Activated CD4-positive, alpha-beta T cell treated with anti-CD3 and anti-CD28 coated beads, Interleukin-2, amount 10 ng/mL, durations not matched to agents 7 days and 5 days (primary cell): ENCODE results near the gene TBX21. TPM values are rescaled to one million over a fixed set of nuclear protein-coding genes. Genes with fewer than 3 reads are reported as not detected.
"Not testable (repeated sequence)": the region's sequence is repeated elsewhere in the genome, so short reads cannot be mapped to it uniquely, and the experiment has no call there.

Experiments used
- CTCF ChIA-PET: fragments of 350-600 bp; sonication (Branson Sonifier 250); formaldehyde crosslinking; loops from one replicate; lab custom pipeline; 2021; ENCODE audit warnings: antibody characterized with exemption; lab: Charles Lee
- POLR2A ChIA-PET: fragments of 350-600 bp; sonication (Branson Sonifier 250); formaldehyde crosslinking; loops from one replicate; lab custom pipeline; 2021; ENCODE audit warnings: antibody characterized with exemption; lab: Charles Lee
- DNase-seq: peaks from one replicate; pipeline ENCODE4 v3.0.0-alpha.2; 2020
- H3K27ac Mint-ChIP-seq: one replicate; pipeline ENCODE4 v1.8.0; 2021; ENCODE audit warnings: mild to moderate bottlenecking, moderate library complexity, mixed read lengths
- H3K27me3 Mint-ChIP-seq: one replicate; pipeline ENCODE4 v1.8.0; 2021; ENCODE audit warnings: mixed read lengths
- H3K36me3 Mint-ChIP-seq: one replicate; pipeline ENCODE4 v1.8.0; 2021; ENCODE audit warnings: low read depth, mixed read lengths
- H3K4me1 Mint-ChIP-seq: one replicate; pipeline ENCODE4 v1.8.0; 2021; ENCODE audit warnings: mixed read lengths
- H3K4me3 Mint-ChIP-seq: one replicate; pipeline ENCODE4 v1.8.0; 2021; ENCODE audit warnings: mild to moderate bottlenecking, moderate library complexity, mixed read lengths
- H3K9me3 Mint-ChIP-seq: one replicate; pipeline ENCODE4 v1.8.0; 2021; ENCODE audit warnings: mixed read lengths
- total RNA-seq, 2 experiments: library from RNA; stranded (reverse); gene quantifications; one replicate each; pipeline ENCODE4 v1.2.3, GENCODE V29; 2021

TBX21 gene
- total RNA-seq, 2 experiments from 2014 or later: 13.8 to 16.0 TPM

DNA sequence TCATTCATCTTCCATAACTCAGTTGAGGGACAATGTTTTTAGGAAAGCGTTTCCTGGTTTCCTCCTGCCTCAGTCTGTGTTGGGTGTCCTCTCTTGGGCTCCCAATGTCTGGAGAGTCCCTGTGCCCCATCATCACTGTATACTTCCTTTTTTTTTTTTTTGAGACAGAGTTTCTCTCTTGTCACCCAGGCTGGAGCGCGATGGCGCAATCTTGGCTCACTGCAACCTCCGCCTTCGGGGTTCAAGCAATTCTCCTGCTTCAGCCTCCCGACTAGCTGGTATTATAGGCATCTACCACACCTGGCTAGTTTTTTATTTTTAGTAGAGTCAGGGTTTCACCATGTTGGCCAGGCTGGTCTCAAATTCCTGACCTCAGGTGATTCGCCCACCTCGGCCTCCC is 40.6 kb downstream of the TBX21 start:
- H3K36me3 Mint-ChIP-seq, POLR2A ChIA-PET, H3K4me3 Mint-ChIP-seq, DNase-seq, H3K4me1 Mint-ChIP-seq, H3K27ac Mint-ChIP-seq: not testable (repeated sequence)
- peaks cover 21% of the 10 kb centered on the region for H3K27me3 Mint-ChIP-seq
- CTCF ChIA-PET: interaction anchor here (0.9 kb wide), 1 partner anchor 12 kb away, joined by 3 read pairs; no protein-coding TSS in a partner anchor
- H3K9me3 Mint-ChIP-seq: peaks cover 12% of the 10 kb centered on the region

- peaks cover 25% of the 10 kb centered on the region for H3K27me3 Mint-ChIP-seq
- peaks cover 8% of the 10 kb centered on the region for H3K9me3 Mint-ChIP-seq
- CTCF ChIA-PET: interaction anchor here (0.9 kb wide), 1 partner anchor 11 kb away, joined by 3 read pairs; no protein-coding TSS in a partner anchor
- H3K27ac Mint-ChIP-seq: no peak overlapping the region
- H3K4me3 Mint-ChIP-seq: no peak overlapping the region
- no peaks in the 10 kb centered on the region for H3K36me3 Mint-ChIP-seq
- H3K4me1 Mint-ChIP-seq: no peaks in the 10 kb centered on the region
- no peak for DNase-seq
- POLR2A ChIA-PET: no interaction called here
Observed at GRCh38 chr17:47774331-47774730, 41.3 kb downstream of the TBX21 start.

GRCh38 chr17:47774987-47775580 is 42.0 kb downstream of the TBX21 start:
- POLR2A ChIA-PET: no interaction called here
- H3K4me1 Mint-ChIP-seq: no peaks in the 10 kb centered on the region

GRCh38 chr17:47776330-47777197 is 43.5 kb downstream of the TBX21 start:
- ChIA-PET CTCF (interaction anchor here (0.5 kb wide), 1 partner anchor 43 kb away, joined by 3 read pairs; no protein-coding TSS in a partner anchor), POLR2A (no interaction called here)
- Mint-ChIP-seq H3K36me3 (no peaks in the 10 kb centered on the region), H3K9me3 (no peaks in the 10 kb centered on the region), H3K27me3 (peaks cover 31% of the 10 kb centered on the region), H3K4me1 (no peaks in the 10 kb centered on the region), H3K4me3 (no peak overlapping the region), H3K27ac (no peak overlapping the region)
- peak; percentile 52 for DNase-seq

More at GRCh38 chr17:47774987-47775580, 42.0 kb downstream of the TBX21 start:
- H3K27me3 Mint-ChIP-seq: peaks cover 29% of the 10 kb centered on the region
- CTCF ChIA-PET: no interaction called here
- H3K27ac Mint-ChIP-seq: no peak overlapping the region
- no peaks in the 10 kb centered on the region for H3K36me3 Mint-ChIP-seq
- no peak overlapping the region for H3K4me3 Mint-ChIP-seq
- DNase-seq: no peak
- peaks cover 7% of the 10 kb centered on the region for H3K9me3 Mint-ChIP-seq

- Mint-ChIP-seq H3K9me3 (no peaks in the 10 kb centered on the region), H3K4me1 (no peaks in the 10 kb centered on the region), H3K36me3 (no peaks in the 10 kb centered on the region), H3K27me3 (peaks cover 38% of the 10 kb centered on the region), H3K27ac (no peak overlapping the region), H3K4me3 (no peak overlapping the region)
- CTCF ChIA-PET: interaction anchor here (1.2 kb wide), 1 partner anchor 24 kb away, joined by 4 read pairs; no protein-coding TSS in a partner anchor
- DNase-seq: no peak
- POLR2A ChIA-PET: no interaction called here
Observed at GRCh38 chr17:47778184-47778635, 45.2 kb downstream of the TBX21 start.

DNA sequence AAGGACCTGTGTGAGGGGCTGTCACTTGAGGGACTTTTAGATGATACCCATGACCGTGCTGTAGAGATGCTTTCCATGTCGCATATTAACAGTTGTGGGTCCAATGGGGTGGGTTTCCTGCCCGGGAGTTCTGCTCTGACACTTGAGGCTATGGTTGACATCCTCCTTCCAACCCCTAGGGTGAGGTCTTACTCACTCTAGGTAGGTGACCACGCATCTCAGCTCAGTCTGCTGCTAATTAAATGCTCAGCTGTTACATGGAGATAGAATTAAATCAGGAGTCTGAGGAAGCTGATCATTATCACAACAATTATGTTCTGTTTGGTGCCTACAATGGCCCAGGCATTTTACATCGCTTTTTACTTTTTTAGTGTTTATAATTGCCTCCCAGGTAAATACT is 48.4 kb downstream of the TBX21 start:
- ChIA-PET POLR2A (interaction anchor here (0.7 kb wide), 1 partner anchor 9 kb away, joined by 3 read pairs; no protein-coding TSS in a partner anchor), CTCF (interaction anchor here (0.5 to 1.6 kb wide), 3 partner anchors 9 to 253 kb away, joined by 3 read pairs; no protein-coding TSS in a partner anchor)
- Mint-ChIP-seq H3K27ac (no peak overlapping the region), H3K4me3 (no peak overlapping the region), H3K36me3 (no peaks in the 10 kb centered on the region), H3K4me1 (no peaks in the 10 kb centered on the region), H3K9me3 (no peaks in the 10 kb centered on the region), H3K27me3 (peaks cover 35% of the 10 kb centered on the region)
- no peak for DNase-seq

DNA sequence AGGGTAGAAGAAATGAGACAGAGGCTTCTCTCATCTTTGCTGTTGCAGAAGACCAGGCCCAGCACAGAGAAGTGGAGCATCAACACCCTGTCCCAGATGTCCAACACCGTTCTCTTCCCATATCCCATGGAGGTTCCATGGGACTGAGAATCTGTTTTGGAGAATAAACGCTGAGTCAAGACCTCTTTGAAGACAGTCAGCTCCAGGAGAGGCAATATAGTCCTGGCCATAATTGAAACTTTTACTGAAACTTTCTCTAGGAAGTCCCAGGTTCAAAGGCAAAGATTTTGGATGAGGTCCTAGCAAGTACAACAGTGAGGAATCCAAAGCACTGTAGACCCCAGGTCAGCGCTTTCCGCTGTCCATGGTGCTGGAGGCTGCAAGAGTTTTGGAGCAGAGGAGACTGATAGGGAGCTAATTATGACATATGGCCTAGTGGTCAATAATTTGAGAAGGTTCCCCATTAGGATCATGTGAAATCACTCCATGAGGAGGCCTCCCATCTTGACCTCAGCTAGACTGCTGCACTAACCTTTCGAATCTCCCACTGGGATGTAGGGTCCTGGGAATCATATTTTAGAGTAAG is 52.6 kb downstream of the TBX21 start:
- POLR2A ChIA-PET: no interaction called here
- Mint-ChIP-seq H3K4me1 (peaks cover 9% of the 10 kb centered on the region), H3K27ac (no peak overlapping the region), H3K27me3 (peaks cover 45% of the 10 kb centered on the region), H3K4me3 (no peak overlapping the region), H3K9me3 (no peaks in the 10 kb centered on the region), H3K36me3 (no peaks in the 10 kb centered on the region)
- DNase-seq: peak; percentile 57
- CTCF ChIA-PET: interaction anchor here (0.6 to 1.5 kb wide), 6 partner anchors 12 to 59 kb away, joined by 3 to 4 read pairs (median 3); partner anchors contain the start of gene SCRN2

DNA sequence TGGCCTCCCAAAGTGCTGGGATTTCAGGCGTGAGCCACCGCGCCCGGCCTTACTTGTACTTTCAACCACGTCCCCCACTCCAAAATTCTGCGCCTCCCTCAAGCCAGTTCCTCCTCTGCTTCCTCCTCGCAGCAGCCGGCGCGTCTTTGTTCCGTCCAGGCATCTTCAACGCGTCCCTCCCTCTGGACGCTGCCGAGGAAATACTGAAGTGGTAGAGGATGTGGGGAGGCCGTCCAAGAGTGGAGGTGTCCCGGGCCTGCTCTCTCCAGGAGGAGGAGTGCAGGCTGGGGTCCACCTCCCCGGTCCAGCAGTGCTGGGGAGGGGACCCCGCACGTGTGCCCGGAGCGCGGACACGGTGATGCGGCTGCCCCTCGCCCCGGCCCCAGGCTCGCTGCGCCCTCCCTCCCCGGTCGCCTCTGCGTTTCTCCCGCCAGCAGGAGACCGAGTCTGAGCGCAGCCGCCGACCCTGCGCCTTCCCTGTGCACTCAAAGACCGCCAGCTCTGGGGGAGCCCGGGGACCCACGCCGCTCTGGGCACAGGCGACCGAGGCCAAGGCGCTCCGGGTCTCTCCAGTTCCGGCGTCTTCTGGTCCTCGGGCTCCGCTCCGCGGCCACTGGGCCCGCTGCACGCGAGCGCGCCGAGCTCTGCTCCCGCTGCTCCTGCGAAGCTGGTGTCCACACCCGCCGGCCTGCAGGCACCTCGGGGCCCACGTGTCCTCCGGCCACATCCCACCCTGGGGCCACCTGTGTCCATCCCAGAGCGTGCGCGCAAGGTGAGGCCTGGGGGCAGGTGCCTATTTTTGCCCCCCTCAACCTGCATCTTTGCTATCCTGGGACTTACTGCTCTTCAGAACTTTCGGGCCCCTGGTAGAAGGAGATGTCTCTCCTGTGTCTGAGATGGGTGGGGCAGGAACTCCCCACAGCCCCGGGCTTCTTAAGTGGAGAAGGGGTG is 56.9 kb downstream of the TBX21 start:
- H3K9me3 Mint-ChIP-seq: no peaks in the 10 kb centered on the region
- peak overlapping the region; percentile 23 for H3K4me3 Mint-ChIP-seq
- H3K27ac Mint-ChIP-seq: no peak overlapping the region
- no peaks in the 10 kb centered on the region for H3K36me3 Mint-ChIP-seq
- H3K27me3 Mint-ChIP-seq: peaks cover 60% of the 10 kb centered on the region
- ChIA-PET CTCF (interaction anchor here (0.6 to 1.2 kb wide), 12 partner anchors 8 to 127 kb away, joined by 3 to 6 read pairs (median 4); no protein-coding TSS in a partner anchor), POLR2A (interaction anchor here (0.5 kb wide), 1 partner anchor 8 kb away, joined by 3 read pairs; no protein-coding TSS in a partner anchor)
- DNase-seq: peak; percentile 49
- peaks cover 9% of the 10 kb centered on the region for H3K4me1 Mint-ChIP-seq

GRCh38 chr17:47791025-47791424 is 58.0 kb downstream of the TBX21 start:
- no peaks in the 10 kb centered on the region for H3K9me3 Mint-ChIP-seq
- no peak overlapping the region for H3K4me3 Mint-ChIP-seq
- H3K36me3 Mint-ChIP-seq: no peaks in the 10 kb centered on the region
- H3K4me1 Mint-ChIP-seq: peaks cover 9% of the 10 kb centered on the region
- H3K27me3 Mint-ChIP-seq: peaks cover 64% of the 10 kb centered on the region
- ChIA-PET CTCF (interaction anchor here (1.1 kb wide), 1 partner anchor 100 kb away, joined by 3 read pairs; no protein-coding TSS in a partner anchor), POLR2A (no interaction called here)
- H3K27ac Mint-ChIP-seq: no peak overlapping the region
- no peak for DNase-seq

GRCh38 chr17:47792457-47792856 is 59.4 kb downstream of the TBX21 start:
- H3K36me3 Mint-ChIP-seq: no peaks in the 10 kb centered on the region
- ChIA-PET CTCF (no interaction called here), POLR2A (no interaction called here)
- no peak overlapping the region for H3K27ac Mint-ChIP-seq
- H3K4me1 Mint-ChIP-seq: peaks cover 9% of the 10 kb centered on the region
- no peak overlapping the region for H3K4me3 Mint-ChIP-seq
- no peaks in the 10 kb centered on the region for H3K9me3 Mint-ChIP-seq
- no peak for DNase-seq
- peaks cover 63% of the 10 kb centered on the region for H3K27me3 Mint-ChIP-seq

DNA sequence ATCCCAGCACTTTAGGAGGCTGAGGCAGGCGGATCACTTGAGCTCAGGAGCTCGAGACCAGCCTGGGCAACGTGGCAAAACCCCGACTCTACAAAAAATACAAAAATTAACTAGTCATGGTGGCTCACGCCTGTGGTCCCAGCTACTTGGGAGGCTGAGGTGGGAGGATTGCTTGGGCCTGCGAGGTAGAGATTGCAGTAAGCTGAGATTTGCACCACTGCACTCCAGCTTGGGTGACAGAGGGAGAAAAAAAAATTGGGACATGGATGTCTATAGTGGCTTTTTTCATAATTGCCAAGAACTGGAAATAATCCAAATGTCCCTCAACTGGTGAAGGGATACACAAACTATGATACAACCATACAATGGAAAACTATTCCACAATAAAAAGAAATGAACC is 59.9 kb downstream of the TBX21 start:
- peaks cover 9% of the 10 kb centered on the region for H3K4me1 Mint-ChIP-seq
- no peaks in the 10 kb centered on the region for H3K36me3 Mint-ChIP-seq
- no peak overlapping the region for H3K4me3 Mint-ChIP-seq
- H3K27ac Mint-ChIP-seq: no peak overlapping the region
- CTCF ChIA-PET: no interaction called here
- peaks cover 61% of the 10 kb centered on the region for H3K27me3 Mint-ChIP-seq
- no peak for DNase-seq
- no peaks in the 10 kb centered on the region for H3K9me3 Mint-ChIP-seq
- POLR2A ChIA-PET: no interaction called here
